Vagina (tissue), 2 donors: ENCODE results near the gene ABLIM2.

Source experiments
- POLR2A ChIP-seq, 2 donors: fragments of 450-650 bp; IDR thresholded peaks; one replicate each; pipeline ENCODE4 v1.6.1; 2017; ENCODE audit warnings: antibody characterized with exemption in 2 of 2, mild to moderate bottlenecking in 2 of 2, moderate library complexity in 2 of 2
- TF ChIP-seq, protein P1 (sequence below), 3 experiments: fragments of 450-650 bp in 2 of 3; fragments of 200-600 bp in 1 of 3; sonication (generic) in 1 of 3; IDR thresholded peaks; one replicate each; pipeline ENCODE4 v1.5.1; 2017 to 2019; ENCODE audit warnings: antibody characterized with exemption in 3 of 3, mild to moderate bottlenecking in 2 of 3, moderate library complexity in 2 of 3

DNA sequence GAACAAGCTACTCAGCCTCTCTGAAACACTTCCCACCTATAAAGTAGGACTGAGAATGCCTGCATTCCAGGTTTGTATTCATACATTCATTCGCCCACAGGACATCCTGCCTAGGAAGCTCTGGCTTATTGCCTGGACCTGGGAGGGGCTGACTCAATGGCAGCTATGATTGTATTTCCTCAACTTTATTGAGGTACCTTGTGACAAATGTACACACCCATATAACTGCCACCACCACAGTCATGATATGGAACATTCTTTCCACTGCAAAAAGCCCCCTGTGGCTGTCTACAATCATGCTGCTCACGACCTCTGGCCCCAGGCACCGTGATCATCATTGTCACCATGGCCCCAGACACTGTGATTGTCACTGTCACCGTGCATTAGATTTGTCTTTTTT lies 68.3 kb downstream of the ABLIM2 start:
- TF ChIP-seq POLR2A (IDR thresholded peaks at IDR 0.05), result no peak
- TF ChIP-seq, protein P1, sequence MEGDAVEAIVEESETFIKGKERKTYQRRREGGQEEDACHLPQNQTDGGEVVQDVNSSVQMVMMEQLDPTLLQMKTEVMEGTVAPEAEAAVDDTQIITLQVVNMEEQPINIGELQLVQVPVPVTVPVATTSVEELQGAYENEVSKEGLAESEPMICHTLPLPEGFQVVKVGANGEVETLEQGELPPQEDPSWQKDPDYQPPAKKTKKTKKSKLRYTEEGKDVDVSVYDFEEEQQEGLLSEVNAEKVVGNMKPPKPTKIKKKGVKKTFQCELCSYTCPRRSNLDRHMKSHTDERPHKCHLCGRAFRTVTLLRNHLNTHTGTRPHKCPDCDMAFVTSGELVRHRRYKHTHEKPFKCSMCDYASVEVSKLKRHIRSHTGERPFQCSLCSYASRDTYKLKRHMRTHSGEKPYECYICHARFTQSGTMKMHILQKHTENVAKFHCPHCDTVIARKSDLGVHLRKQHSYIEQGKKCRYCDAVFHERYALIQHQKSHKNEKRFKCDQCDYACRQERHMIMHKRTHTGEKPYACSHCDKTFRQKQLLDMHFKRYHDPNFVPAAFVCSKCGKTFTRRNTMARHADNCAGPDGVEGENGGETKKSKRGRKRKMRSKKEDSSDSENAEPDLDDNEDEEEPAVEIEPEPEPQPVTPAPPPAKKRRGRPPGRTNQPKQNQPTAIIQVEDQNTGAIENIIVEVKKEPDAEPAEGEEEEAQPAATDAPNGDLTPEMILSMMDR (IDR thresholded peaks at IDR 0.05), result no peak
